Omental fat pad (tissue), 4 donors: Measurements from ENCODE around the gene TTC19. TPM values are rescaled to one million over a fixed set of nuclear protein-coding genes. Genes with fewer than 3 reads are reported as not detected.

ENCODE experiments used
- ATAC-seq: fragments of 150-250 bp; one replicate; pipeline ENCODE4 v1.9.1; 2016; ENCODE audit warnings: mild to moderate bottlenecking, moderate library complexity; ENCODE audit not compliant: low FRiP score
- DNase-seq: peaks from one replicate; pipeline ENCODE4 v3.0.0-alpha.2; 2019; ENCODE audit warnings: low spot score
- CTCF ChIP-seq, 3 donors: fragments of 450-650 bp; IDR thresholded peaks; one replicate each; pipeline ENCODE4 v1.5.1; 2016 to 2017; ENCODE audit warnings: antibody characterized with exemption in 3 of 3, mild to moderate bottlenecking in 3 of 3, moderate library complexity in 2 of 3
- total RNA-seq, 4 donors: library from RNA; depleted of rRNA; stranded (reverse); fragments of >200 nt; gene quantifications; one replicate each; pipeline ENCODE4 v1.1.0, GENCODE V29; 2016

TTC19 gene
- total RNA-seq, 4 donors from 2014 or later: 42.4 to 72.7 (median 56.8) TPM

GRCh38 chr17:15966183-15966878 is 33.3 kb upstream of the TTC19 start:
- ATAC-seq (no peak), DNase-seq (no peak)
- TF ChIP-seq CTCF (IDR thresholded peaks at IDR 0.05): no peak

- no peak for TF ChIP-seq CTCF (IDR thresholded peaks at IDR 0.05)
- no peak for ATAC-seq
- DNase-seq: no peak
These were observed 32.8 kb upstream of the TTC19 start for GRCh38 chr17:15966879-15967248.

GRCh38 chr17:15967706-15968399 is 31.8 kb upstream of the TTC19 start:
- TF ChIP-seq CTCF (IDR thresholded peaks at IDR 0.05): no peak
- ATAC-seq: no peak
- no peak for DNase-seq

- no peak for TF ChIP-seq CTCF (IDR thresholded peaks at IDR 0.05)
- ATAC-seq: no peak
- DNase-seq: no peak
These were observed 30.2 kb upstream of the TTC19 start for GRCh38 chr17:15969463-15969862.

- DNase-seq: no peak
- ATAC-seq: no peak
- TF ChIP-seq CTCF (IDR thresholded peaks at IDR 0.05): no peak
These were observed 29.1 kb upstream of the TTC19 start for GRCh38 chr17:15970500-15970899.

GRCh38 chr17:15971098-15971678 is 28.4 kb upstream of the TTC19 start:
- DNase-seq (no peak), ATAC-seq (no peak)
- no peak for TF ChIP-seq CTCF (IDR thresholded peaks at IDR 0.05)
